Body of pancreas (tissue), 4 donors: ENCODE data around the gene ROBO1.

Source experiments
- POLR2A ChIP-seq, 3 donors: fragments of 450-650 bp; IDR thresholded peaks; one replicate each; pipeline ENCODE4 v1.6.1; 2016; ENCODE audit warnings: antibody characterized with exemption in 3 of 3, mild to moderate bottlenecking in 2 of 3
- TF ChIP-seq, protein P1 (sequence below), 7 experiments: fragments of 450-650 bp in 4 of 7; fragments of 200-600 bp in 3 of 7; sonication (generic) in 3 of 7; IDR thresholded peaks; one replicate each; pipeline ENCODE4 v1.5.1; 2016 to 2019; ENCODE audit warnings: antibody characterized with exemption in 7 of 7

DNA sequence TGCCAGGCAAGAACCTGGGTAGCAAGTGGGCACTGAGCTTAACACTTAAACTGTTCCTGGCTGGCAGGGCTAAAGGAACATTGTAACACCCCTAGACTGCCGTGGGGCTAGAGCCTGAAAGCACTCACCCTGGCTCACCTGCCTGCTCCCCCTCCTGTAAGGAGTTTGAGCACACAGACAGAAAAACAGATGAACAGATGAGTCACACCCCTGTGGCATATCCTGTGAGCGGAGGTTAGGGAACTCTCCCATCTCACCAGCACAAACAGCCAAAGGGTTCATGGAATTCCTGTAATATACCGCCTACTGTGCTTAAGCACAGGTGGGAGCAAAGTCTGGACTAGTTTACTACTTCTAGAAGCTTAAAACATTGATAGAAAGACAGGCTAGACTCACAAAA, 300.1 kb downstream of the ROBO1 start:
- TF ChIP-seq, protein P1, sequence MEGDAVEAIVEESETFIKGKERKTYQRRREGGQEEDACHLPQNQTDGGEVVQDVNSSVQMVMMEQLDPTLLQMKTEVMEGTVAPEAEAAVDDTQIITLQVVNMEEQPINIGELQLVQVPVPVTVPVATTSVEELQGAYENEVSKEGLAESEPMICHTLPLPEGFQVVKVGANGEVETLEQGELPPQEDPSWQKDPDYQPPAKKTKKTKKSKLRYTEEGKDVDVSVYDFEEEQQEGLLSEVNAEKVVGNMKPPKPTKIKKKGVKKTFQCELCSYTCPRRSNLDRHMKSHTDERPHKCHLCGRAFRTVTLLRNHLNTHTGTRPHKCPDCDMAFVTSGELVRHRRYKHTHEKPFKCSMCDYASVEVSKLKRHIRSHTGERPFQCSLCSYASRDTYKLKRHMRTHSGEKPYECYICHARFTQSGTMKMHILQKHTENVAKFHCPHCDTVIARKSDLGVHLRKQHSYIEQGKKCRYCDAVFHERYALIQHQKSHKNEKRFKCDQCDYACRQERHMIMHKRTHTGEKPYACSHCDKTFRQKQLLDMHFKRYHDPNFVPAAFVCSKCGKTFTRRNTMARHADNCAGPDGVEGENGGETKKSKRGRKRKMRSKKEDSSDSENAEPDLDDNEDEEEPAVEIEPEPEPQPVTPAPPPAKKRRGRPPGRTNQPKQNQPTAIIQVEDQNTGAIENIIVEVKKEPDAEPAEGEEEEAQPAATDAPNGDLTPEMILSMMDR (IDR thresholded peaks at IDR 0.05), result no peak
- TF ChIP-seq POLR2A (IDR thresholded peaks at IDR 0.05), result no peak
